HL-60/S4 (cell line): Measurements from ENCODE around the gene AREL1.

ENCODE experiments used
- in situ Hi-C: fragments of 300-500 bp; cut with MboI; formaldehyde crosslinking; loops from 2 replicates; pipeline ENCODE4 v1.14.3; 2022; ENCODE audit warnings: low sequenced_read_pairs

AREL1 gene

DNA sequence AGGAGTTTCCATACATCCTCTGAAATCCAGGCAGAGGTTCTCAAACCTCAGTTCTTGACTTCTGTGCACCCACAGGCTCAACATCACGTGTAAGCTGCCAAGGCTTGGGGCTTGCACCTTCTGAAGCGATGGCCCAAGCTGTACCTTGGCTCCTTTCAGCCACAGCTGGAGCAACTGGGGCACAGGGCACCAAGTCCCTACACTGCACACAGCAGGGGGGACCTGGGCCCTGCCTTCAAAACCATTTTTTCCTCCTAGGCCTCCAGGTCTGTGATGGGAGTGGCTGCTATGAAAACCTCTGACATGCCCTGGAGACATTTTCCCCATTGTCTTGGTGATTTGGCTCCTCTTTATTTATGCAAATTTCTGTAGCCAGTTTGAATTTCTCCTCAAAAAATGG is 10.6 kb downstream of the AREL1 start:
- in situ Hi-C loops, result no loop called here

DNA sequence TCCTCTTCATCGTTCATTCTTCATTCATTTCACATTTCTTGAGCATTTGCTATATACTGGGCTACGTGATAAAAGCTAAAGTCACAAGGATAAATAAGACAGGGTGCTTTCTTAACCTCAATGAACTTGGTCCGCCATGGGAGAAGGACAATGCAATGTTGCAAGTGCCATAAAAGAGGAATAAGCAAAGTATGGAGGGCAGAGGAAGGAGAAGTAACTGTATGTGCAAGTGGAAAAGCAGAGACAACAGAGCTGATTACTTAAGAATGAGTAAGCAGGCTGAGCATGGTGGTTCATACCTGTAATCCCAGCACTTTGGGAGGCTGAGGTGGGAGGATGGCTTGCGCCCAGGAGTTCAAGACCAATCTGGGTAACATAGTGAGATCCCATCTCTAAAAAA is 14.4 kb downstream of the AREL1 start:
- in situ Hi-C loops, result no loop called here

DNA sequence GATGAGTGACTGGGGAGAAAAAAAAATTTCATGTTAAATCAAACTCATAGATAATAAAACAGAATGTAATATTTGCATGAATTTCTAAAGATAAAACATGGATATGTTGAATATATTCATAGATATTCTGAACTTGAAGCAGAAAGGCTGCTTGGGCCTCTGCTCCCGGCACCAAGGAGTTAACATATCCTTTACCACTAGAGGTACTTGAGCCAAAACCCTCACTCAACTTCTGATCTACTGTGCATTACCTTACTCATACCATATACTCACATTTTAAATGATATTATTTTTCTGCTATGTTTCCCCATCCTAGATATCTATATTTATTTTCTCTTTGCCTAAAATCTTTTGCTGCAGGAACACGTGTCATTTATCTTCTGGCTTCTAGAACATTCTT is 14.9 kb downstream of the AREL1 start:
- in situ Hi-C loops, result no loop called here

DNA sequence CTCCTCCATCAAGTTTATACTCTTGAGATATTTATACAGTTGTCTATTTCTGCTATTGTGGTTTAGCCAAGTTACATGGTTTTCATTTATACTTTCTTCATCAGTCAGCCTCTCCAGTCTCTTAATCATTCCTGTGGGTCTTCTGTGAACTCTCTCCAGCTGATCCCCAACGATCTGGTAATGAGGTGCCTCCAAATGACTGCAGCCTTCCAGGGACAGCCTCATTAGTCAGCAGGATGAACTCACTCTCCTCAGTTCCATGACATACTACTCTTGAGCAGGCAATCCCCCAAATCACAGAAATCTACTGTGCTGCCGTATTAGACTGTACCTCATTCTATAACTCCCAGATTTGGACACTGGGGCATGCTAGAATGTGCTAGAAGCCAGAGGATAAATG is 15.3 kb downstream of the AREL1 start:
- in situ Hi-C loops, result no loop called here

DNA sequence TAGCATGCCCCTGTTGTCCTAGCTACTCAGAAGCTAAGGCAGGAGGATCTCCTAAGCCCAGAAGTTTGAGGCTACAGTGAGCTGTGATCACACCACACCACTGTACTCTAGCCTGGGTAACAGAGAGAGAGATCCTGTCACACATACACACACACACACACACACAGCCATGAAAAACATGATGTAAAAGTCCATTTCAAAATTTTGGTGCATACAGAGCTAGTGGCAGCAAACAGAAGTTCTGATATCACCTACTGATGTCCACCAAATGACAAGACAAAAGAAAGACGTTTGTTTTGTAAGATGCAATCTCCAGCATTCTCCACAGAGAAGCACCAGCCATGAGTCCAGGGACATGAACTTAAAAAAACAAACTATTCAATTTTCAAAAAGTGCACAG is 15.9 kb downstream of the AREL1 start:
- in situ Hi-C loops, result no loop called here

DNA sequence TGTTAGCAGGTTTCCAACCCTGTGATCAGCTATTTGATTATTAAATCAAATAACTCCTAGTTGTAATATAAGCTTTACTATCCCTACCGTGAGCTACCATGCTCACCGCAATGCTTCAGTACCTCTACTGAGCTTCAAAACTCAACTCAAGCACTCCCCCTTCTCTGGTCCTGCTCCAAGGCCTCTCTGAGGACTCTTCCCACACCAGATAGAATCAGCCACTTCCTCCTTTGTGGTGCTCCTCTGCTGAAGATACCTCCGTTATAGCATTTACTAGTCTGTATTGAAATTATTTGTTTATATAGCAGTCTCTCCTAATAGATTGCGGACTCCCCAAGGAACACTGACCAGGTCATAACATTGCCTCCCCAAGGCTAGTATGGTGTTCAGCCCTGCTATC is 17.5 kb downstream of the AREL1 start:
- in situ Hi-C loops, result no loop called here

DNA sequence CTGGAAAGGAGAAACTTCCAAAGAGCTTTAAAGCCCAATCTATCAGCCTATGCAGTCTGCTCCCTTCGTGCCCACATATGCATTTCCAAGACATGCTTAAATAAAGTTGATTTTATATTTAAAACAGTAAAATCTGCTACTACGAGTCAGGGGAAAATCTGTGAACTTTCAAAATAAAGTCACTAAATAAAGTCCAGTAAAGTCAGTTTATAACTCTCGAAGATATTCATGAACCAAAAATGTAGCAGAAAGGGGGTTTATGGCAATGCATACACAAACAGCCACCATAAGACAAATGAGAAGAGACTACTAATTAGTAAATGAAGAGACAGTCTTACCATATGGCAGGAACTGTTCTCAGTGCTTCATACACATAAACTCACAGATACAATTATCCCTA is 19.7 kb downstream of the AREL1 start:
- in situ Hi-C loops, result no loop called here

DNA sequence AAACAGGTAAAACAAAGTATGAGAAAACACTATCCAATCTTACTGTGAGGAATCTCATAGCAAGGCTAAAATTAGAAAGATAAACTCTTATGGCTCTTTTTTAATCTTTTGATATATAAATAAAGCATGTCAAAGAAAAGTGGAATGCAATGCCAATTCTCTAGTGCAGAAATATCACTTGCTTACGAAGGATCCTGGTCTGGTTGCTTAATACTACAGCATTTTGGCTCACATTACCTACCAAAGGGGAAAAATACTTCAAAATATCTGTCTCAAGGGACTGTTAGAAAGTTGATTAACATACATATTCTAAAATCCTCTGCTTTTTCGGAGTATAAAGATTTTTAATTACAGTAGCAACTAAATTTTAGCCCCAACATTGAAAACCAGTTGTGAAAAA is 21.4 kb downstream of the AREL1 start:
- in situ Hi-C loops, result no loop called here

DNA sequence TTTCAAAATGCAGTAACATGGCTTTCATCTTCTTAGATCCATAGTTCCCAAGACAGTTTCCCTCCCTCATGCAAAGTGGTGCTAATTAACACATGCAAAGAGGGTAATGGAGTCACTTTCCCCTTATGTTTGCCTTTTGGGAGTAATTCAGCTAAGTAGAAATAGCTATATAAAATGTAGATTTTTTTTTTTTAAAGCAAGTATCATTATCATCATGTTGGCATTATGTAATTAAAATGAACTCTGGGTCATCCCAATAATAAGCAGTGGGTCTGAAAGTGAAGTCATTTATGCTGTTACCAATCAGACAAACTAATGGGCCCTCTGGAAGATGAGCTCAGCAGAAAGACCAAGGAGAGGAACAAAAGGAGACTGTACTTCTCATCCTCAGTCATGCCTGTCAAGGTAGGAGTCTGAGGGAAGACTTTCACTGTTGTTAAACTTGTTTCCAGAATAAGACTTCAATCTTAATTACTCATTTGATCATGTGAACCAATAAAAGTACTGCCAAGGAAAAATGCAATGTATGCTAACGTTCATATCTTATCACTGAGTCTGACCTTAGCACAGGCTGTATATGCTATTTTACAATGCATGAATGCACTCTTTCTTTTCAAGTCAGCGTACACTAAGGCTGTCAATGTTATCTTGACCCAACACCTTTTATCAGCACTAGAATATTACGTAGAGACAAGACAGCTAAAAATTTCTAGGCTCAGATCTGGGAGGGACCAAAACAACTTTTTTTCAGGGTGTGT is 26.8 kb downstream of the AREL1 start:
- in situ Hi-C loops, result no loop called here

DNA sequence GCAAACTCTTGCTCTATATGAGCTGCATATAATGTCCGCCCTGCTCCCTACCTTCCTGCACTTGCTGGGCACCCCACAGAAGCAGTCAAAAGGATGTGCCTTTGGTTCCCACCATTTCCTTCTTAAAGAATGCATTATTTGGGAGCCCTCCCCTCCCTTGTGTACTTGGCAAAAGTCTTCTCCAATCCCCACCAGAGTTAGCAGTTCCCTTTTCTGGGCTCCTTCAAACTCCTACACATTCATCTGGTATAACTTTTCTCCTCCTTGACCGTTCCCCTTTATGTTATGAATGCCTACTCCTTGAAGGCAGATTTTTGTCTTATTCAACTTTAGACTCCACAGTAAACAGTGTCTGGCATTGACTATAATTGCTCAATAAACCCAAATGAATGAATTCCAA is 27.8 kb downstream of the AREL1 start:
- in situ Hi-C loops, result no loop called here

DNA sequence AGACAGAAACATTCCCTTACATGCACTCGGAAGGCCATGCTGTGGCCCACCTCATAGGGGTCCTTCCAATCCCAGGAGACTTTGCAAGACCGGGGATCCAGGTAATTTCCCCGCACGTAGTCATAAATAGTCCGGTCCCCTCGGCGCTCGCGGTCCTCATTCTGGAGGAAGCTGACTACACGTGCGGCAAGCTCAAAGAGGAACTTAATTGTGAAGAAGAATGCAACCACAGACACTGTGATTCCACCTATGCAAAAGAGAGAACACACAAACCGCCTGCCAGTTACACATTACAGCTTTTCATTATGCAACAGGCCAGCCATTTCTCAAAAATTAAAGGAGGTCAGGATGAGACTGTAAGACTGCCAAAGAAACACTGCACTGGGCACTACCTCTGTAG is 28.4 kb downstream of the AREL1 start:
- in situ Hi-C loops, result no loop called here

DNA sequence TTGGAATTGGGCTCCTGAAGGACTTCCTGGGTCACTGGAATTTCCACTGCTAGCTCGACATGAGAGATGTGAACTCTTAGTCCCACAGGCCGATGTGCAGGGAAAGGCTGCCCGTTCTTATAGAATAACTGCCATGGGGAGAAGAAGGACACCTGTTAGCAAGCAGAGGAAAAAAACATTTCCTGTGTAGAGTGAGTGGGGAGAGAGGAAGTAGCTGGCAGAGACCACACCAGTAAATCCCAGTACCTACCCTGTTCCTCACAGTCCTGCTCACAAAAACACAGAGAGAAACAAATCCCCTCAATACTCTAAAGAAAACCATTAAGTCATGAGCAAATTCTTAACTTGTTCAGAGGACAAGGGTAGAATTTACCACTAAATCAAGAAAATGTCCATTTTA is 29.5 kb downstream of the AREL1 start:
- in situ Hi-C loops, result no loop called here

DNA sequence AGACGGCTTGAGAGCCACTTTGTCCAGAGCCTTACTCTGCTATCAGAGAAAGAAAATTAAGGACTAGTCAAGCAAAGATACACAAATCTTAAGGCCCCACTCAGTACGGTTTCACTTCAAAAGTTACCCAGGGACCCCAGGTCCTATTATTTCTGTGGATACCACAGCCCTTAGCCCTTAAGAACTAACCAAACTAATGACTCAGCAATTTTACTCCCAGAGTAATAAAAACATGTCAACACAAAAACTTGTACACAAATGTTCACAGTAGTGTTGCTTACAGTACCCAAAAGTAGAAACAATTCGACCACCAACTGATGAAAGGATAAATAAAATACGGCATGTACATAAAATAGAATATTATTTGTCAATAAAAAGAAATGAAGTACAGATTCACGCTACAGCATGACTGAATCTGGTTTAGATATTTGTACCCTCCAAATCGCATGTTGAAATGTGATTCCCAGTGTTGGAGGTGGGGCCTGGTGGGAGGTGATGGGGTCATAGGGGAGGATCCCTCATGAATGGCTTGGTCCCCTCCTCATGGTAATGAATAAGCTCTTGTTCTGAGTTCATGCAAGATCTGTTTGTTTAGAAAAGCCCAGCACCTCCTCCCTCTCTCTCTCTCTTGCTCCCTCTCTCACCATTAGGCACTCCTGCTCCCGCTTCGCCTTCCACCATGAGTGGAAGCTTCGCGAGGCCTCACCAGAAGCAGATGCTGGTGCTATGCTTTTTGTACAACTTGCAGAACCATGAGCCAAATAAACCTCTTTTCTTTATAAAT is 30.5 kb downstream of the AREL1 start:
- in situ Hi-C loops, result no loop called here

DNA sequence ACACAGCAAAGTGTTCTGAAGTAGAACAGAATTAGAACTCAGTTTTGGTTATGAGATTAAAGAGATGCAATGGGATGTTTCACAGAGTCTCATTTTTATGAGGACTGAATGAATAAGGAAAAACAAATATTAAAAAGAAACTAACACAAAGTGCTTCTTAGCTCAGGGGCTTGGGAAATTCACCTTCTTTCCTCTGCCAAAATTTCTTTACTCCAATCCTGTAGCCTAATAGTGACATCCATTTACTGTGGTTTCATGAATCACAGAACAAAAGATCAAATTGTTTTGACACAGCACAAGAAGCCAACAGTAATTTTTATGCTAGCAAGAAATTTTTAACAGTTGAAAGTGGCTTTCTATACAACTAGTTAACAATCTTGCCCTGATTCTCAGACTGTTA is 37.7 kb downstream of the AREL1 start:
- in situ Hi-C loops, result no loop called here

DNA sequence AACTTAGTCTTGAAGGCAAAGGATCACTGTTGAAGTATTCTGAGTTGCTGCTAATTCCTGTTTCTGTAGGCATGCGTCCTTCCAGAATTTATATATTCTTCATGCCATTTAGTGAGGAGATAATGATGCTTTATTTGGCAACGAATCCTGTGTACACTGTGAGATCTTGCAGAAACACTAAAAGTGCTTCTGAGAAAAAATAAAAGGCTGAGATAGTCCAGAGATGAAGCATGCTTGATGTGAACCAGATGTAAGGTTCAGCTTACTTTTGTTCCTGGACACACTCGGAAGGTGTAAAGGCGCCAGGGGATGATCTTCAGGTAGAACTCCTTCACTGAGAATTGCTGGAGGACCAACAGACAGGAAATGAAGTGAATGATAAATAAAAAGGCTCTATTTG is 39.1 kb downstream of the AREL1 start:
- in situ Hi-C loops, result no loop called here

DNA sequence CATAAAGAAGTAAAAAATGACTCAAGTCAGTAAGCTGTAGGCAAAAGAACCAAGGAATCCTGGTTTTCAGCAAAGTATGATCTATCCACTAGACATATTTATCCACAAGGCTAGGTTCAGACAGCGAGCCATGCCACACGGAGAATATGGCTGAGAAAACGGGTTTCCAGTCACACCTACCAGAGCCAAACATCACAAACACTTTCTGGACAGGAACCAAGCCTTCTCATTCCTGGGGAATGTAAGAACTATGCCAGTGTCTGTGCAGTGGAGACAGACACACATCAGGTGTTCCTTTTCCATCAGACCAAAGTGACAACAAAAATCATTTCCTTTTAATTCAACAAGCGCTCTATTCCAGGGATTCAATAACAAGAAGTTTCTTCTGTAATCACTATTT is 41.1 kb downstream of the AREL1 start:
- in situ Hi-C loops, result no loop called here

DNA sequence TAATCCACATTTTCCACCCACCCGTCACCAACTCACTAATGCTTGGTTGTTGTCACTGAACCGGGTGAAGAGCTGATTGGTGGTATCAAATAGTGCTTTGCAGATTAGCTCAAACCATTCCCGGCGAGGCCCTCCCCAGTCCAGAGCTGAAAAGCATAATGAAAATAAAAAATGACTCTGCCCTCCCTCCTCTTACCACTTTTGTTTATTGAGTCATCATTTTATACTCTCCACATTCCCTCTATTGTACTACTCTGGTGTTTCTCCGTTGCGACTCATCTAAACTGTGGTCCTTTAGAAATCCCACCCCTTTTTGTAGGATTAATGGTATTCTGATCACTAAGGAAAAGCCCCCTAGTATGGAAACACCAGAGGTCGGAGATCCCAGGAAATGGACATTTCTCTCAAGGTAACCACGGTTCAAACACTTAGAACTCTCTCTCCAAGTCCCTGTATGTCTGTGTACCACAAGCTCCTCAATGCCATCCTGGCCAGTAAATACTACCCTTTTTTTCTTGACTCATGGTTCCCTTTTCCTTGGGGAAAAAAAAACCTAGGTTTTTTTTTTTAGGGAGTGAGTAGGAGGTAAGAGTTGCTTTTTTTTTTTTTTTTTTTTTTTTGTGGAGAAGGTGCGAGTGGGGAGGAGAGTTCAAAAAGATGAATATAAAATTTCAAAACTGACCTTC is 42.0 kb downstream of the AREL1 start:
- in situ Hi-C loops, result no loop called here

DNA sequence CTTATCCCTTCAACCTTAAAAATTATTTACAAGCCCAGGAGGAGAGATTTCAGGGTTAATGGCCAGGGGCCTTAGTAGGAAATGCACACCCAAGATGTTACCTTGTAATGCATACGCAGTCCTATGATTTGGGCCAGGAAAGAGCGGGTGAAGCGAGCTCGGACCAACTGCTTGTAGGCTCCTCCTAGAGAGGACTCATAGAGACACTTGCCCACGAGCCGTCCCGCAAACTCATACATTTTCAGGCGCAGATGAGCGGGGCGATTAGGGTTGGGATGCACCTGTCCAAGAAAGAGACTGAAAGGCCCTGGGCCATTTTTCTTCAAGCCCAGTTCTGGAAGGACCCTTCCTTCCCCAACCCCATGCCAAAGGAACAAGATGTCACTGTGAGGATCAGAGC is 43.0 kb downstream of the AREL1 start:
- in situ Hi-C loops, result no loop called here

DNA sequence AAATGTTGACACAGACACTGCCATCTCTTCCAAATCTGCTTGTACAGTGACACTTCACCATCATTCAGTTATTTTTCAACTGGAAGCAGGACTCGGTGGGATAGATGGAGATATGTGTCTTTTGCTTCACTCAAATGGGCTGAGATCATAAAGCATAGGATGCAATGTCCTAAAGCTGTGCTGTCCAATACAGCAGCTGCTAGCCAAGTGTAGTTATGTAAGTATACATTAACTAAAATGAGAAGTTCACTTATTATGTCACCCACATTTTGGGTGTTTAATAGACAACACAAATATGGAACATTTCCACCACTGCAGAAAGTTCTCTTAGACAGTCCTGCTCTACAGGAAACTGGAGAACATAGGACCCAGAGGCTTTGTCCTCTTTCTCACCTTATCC is 43.6 kb downstream of the AREL1 start:
- in situ Hi-C loops, result no loop called here

DNA sequence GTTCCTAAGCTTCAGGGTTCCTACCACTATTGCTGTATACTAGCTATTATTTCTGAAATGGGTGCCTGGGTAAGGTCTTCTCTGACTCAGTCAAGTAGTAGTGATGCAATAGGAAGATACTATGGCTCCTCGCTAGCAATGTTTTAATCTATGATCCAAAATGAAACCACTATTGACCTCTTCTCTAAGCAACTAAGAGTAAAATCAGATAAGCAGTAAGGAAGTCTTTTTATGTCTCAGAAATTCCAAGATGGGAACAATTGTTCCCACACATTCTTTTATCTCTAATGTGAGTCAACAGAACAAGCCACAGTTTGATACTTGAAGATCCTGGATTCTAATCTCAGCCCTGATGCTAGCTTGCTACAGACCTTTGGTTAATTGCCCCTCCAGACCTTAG is 45.1 kb downstream of the AREL1 start:
- in situ Hi-C loops, result no loop called here

DNA sequence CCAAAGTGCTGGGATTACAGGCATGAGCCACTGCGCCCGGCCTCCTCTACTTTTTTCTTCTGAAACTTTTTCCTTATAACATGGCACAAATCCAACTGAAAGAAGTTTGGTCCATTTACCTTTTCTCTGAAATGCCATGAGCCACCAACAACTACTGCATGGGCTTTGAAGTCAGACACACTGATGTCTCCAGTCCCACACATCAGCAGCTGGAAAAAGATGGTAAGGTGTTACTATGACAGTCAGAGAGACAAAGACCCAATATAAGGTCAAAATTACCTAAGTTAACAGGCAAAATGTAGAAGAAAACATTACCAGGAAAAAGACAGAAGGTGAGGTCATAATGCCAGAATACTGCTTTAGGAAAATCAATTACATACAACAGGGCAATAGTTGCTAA is 48.2 kb downstream of the AREL1 start:
- in situ Hi-C loops, result no loop called here

DNA sequence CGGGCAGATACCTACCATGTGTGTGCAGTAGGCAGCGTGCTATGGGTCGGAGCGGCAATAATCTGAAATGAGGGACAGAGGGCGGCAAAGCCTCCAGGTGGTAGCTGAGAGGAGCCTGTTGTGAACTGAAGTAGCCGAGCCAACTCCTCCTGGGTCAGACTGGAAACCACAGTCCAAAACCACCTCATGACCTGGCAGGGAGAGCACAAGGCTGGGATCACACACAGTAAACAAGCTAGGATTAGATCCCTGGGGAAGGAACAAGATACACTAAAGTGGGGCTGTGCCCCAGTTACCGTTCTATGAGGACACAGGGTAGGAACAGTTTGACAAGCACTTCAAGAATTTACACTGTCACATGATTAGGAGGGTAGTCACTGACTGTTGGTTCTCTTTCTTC is 49.0 kb downstream of the AREL1 start:
- in situ Hi-C loops, result no loop called here
